Measurements from ENCODE around the gene BABAM2. TPM values are rescaled to one million over a fixed set of nuclear protein-coding genes. Genes with fewer than 3 reads are reported as not detected.
"Not testable (repeated sequence)": the region's sequence is repeated elsewhere in the genome, so short reads cannot be mapped to it uniquely, and the experiment has no call there.

BABAM2 gene
- polyA plus RNA-seq, 1 experiment = 32.6 TPM

- no peak for DNase-seq (ENCODE audit: low read depth)
- no peak for TF ChIP-seq CTCF (IDR thresholded peaks at IDR 0.05; ENCODE audit: insufficient read depth, low read depth, low read length)
- H3K36me3 ChIP-seq (ENCODE audit: control insufficient read depth, insufficient read depth, low read length) = no peaks in the 10 kb centered on the region
- ChIA-PET POLR2A (no interaction called here), CTCF (no interaction called here)
- no peak overlapping the region for H3K4me3 ChIP-seq (ENCODE audit: low read depth, low read length)
- no peaks in the 10 kb centered on the region for H3K27me3 ChIP-seq (ENCODE audit: control insufficient read depth, insufficient read depth, low read length)
Observed at GRCh38 chr2:27966466-27966865, 75.9 kb downstream of the BABAM2 start.

GRCh38 chr2:27967076-27967475, 76.5 kb downstream of the BABAM2 start:
- ChIA-PET CTCF (interaction anchor here (0.6 to 2.1 kb wide), 2 partner anchors 11 to 396 kb away, joined by 3 to 7 read pairs; no protein-coding TSS in a partner anchor), POLR2A (no interaction called here)
- H3K36me3 ChIP-seq (ENCODE audit: control insufficient read depth, insufficient read depth, low read length) = no peaks in the 10 kb centered on the region
- H3K27me3 ChIP-seq (ENCODE audit: control insufficient read depth, insufficient read depth, low read length) = no peaks in the 10 kb centered on the region
- no peak overlapping the region for H3K4me3 ChIP-seq (ENCODE audit: low read depth, low read length)
- no peak for DNase-seq (ENCODE audit: low read depth)
- no peak for TF ChIP-seq CTCF (IDR thresholded peaks at IDR 0.05; ENCODE audit: insufficient read depth, low read depth, low read length)

GRCh38 chr2:27968045-27968444, 77.5 kb downstream of the BABAM2 start:
- H3K4me3 ChIP-seq (ENCODE audit: low read depth, low read length); POLR2A ChIA-PET; H3K36me3 ChIP-seq (ENCODE audit: control insufficient read depth, insufficient read depth, low read length); DNase-seq (ENCODE audit: low read depth); H3K27me3 ChIP-seq (ENCODE audit: control insufficient read depth, insufficient read depth, low read length): not testable (repeated sequence)
- CTCF ChIA-PET = interaction anchor here (2.1 kb wide), 1 partner anchor 10 kb away, joined by 7 read pairs; no protein-coding TSS in a partner anchor

GRCh38 chr2:27968957-27969356, 78.4 kb downstream of the BABAM2 start:
- CTCF ChIA-PET = interaction anchor here (2.1 kb wide), 1 partner anchor 9 kb away, joined by 7 read pairs; no protein-coding TSS in a partner anchor
- H3K4me3 ChIP-seq (ENCODE audit: low read depth, low read length); POLR2A ChIA-PET; H3K36me3 ChIP-seq (ENCODE audit: control insufficient read depth, insufficient read depth, low read length); H3K27me3 ChIP-seq (ENCODE audit: control insufficient read depth, insufficient read depth, low read length); DNase-seq (ENCODE audit: low read depth): not testable (repeated sequence)

GRCh38 chr2:27972311-27972710, 81.8 kb downstream of the BABAM2 start:
- no peak for DNase-seq (ENCODE audit: low read depth)
- TF ChIP-seq CTCF (IDR thresholded peaks at IDR 0.05; ENCODE audit: insufficient read depth, low read depth, low read length) = no peak
- POLR2A ChIA-PET = no interaction called here
- H3K27me3 ChIP-seq (ENCODE audit: control insufficient read depth, insufficient read depth, low read length) = no peaks in the 10 kb centered on the region
- CTCF ChIA-PET = no interaction called here
- H3K36me3 ChIP-seq (ENCODE audit: control insufficient read depth, insufficient read depth, low read length) = no peaks in the 10 kb centered on the region
- H3K4me3 ChIP-seq (ENCODE audit: low read depth, low read length) = no peak overlapping the region

- Histone ChIP-seq H3K4me3 (ENCODE audit: low read depth, low read length) (no peak overlapping the region), H3K27me3 (ENCODE audit: control insufficient read depth, insufficient read depth, low read length) (no peaks in the 10 kb centered on the region), H3K36me3 (ENCODE audit: control insufficient read depth, insufficient read depth, low read length) (no peaks in the 10 kb centered on the region)
- no peak for DNase-seq (ENCODE audit: low read depth)
- POLR2A ChIA-PET = no interaction called here
- CTCF ChIA-PET = no interaction called here
- TF ChIP-seq CTCF (IDR thresholded peaks at IDR 0.05; ENCODE audit: insufficient read depth, low read depth, low read length) = peak; percentile 24; the same call in 1 of the 2 replicates
Observed at GRCh38 chr2:27973592-27973991, 83.1 kb downstream of the BABAM2 start.

Measured in BJ (cell line).